Esophagus (tissue), 2 donors: Measurements from ENCODE around the gene SGTB. TPM values are rescaled to one million over a fixed set of nuclear protein-coding genes. Genes with fewer than 3 reads are reported as not detected.

ENCODE experiments used
- H3K27ac ChIP-seq, 2 donors: one replicate each; pipeline ENCODE4 v1.5.1; 2013; ENCODE audit warnings: low read depth in 2 of 2, mild to moderate bottlenecking in 2 of 2, inconsistent platforms in 1 of 2, low read length in 1 of 2, moderate library complexity in 1 of 2
- H3K27me3 ChIP-seq, 2 donors: one replicate each; pipeline ENCODE4 v1.6.1; 2013; ENCODE audit warnings: low read length in 2 of 2, control low read depth in 1 of 2, mild to moderate bottlenecking in 1 of 2; ENCODE audit not compliant: insufficient read depth in 2 of 2, control insufficient read depth in 1 of 2
- H3K36me3 ChIP-seq, 2 donors: one replicate each; pipeline ENCODE4 v1.6.1; 2013; ENCODE audit warnings: low read length in 1 of 2; ENCODE audit not compliant: control insufficient read depth in 2 of 2, insufficient read depth in 2 of 2
- H3K4me1 ChIP-seq, 2 donors: one replicate each; pipeline ENCODE4 v1.6.1; 2013; ENCODE audit warnings: low read length in 1 of 2; ENCODE audit not compliant: control insufficient read depth in 2 of 2, insufficient read depth in 2 of 2
- H3K4me3 ChIP-seq, 2 donors: one replicate each; pipeline ENCODE4 v1.5.1; 2013; ENCODE audit warnings: low read length in 2 of 2, mild to moderate bottlenecking in 2 of 2, low read depth in 1 of 2, moderate library complexity in 1 of 2
- H3K9me3 ChIP-seq, 2 donors: one replicate each; pipeline ENCODE4 v1.6.1; 2013; ENCODE audit warnings: mild to moderate bottlenecking in 2 of 2, low read depth in 1 of 2, low read length in 1 of 2, moderate library complexity in 1 of 2; ENCODE audit not compliant: control insufficient read depth in 2 of 2, insufficient read depth in 1 of 2
- WGBS, 2 donors: extraction: QIAGEN DNeasy Blood & Tissue Kit; methylation state at CpG; one replicate each; pipeline ENCODE4 v1.1.7; 2013; 5-methylcytosine and 5-hydroxymethylcytosine counted together
- polyA plus RNA-seq, 2 donors: library from polyadenylated mRNA; stranded (reverse); fragments of 200-250 nt; gene quantifications; one replicate each; pipeline ENCODE4 v1.2.3, GENCODE V29; 2013
- donor health status: healthy with polysubstance abuse.
- donor health status: Bipolar disorder and iron deficiency.

SGTB gene
- polyA plus RNA-seq, 2 donors = 0.73 to 0.89 TPM

- no peaks in the 10 kb centered on the region for H3K36me3 ChIP-seq
- H3K4me1 ChIP-seq = peaks cover 0 to 2% of the 10 kb centered on the region in 2 donors
- 55 to 56% methylated on average over 2 of the region's 2 CpGs for WGBS, 2 donors
These were observed 38.8 kb upstream of the SGTB start for GRCh38 chr5:65760504-65761275.

DNA sequence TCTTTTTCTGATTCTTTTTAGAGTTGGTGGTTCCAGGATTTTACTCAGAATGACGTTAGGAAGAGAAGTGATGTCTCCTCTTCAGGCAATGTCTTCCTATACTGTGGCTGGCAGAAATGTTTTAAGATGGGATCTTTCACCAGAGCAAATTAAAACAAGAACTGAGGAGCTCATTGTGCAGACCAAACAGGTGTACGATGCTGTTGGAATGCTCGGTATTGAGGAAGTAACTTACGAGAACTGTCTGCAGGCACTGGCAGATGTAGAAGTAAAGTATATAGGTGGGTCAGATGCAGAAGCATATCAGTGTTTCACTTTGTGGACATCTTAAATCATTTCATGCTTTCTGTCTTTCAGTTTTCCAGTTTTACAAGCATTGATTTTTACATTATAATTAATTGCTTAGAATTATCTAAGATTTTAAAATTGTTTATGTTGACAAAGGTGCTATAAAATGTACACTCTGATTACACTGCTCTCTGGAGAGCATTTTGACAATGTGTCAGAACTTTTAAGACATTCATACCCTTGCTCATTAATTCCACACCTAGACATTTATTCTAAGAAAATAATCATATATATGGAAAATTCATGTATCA is 36.7 kb upstream of the SGTB start:
- Histone ChIP-seq H3K27me3 (no peaks in the 10 kb centered on the region), H3K9me3 (no peaks in the 10 kb centered on the region), H3K4me1 (peaks cover 0 to 2% of the 10 kb centered on the region in 2 donors), H3K27ac (no peak overlapping the region), H3K4me3 (no peak overlapping the region), H3K36me3 (no peaks in the 10 kb centered on the region)
- 84 to 87% methylated on average over 4 of the region's 4 CpGs for WGBS, 2 donors

More at GRCh38 chr5:65760504-65761275, 38.8 kb upstream of the SGTB start:
- H3K9me3 ChIP-seq = no peaks in the 10 kb centered on the region
- no peaks in the 10 kb centered on the region for H3K27me3 ChIP-seq
- no peak overlapping the region for H3K4me3 ChIP-seq
- H3K27ac ChIP-seq = no peak overlapping the region

DNA sequence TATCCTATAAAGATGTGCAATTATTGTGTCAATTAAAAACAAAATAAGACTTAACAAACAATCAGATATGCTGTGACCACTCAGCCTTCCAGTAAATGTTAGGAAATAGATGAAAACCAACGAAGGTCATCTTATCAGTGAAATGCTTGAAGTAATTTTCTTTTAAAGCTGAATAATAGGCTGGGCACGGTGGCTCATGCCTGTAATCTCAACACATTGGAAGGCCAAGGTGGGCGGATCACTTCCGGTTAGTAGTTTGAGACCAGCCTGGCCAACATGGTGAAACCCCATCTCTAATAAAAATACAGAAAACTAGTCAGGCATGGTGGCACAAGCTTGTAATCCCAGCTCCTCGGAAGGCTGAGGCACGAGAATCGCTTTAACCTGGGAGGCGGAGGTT is 31.3 kb upstream of the SGTB start:
- Histone ChIP-seq H3K9me3 (no peaks in the 10 kb centered on the region), H3K4me1 (no peaks in the 10 kb centered on the region)
- 88 to 92% methylated on average over 8 of the region's 8 CpGs for WGBS, 2 donors

DNA sequence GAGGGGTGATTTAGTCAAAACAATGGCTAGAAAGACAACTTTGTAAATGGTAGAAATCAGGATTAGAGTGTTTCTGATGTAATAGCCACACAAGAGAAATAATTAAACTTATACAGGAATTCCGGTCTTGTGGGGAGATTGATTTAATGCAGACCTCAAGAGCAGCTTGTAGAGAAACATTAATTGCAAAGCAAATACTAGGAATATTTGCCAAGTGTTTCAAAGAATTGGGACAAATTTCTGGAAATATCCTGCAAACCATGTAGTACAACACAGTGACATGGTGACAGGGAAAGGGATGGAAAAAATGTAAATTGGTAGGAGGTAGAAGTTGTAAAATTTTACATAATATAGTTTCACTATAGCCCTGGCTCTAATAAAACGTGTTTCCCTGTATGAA is 29.0 kb upstream of the SGTB start:
- H3K36me3 ChIP-seq = no peaks in the 10 kb centered on the region
- no peak overlapping the region for H3K4me3 ChIP-seq
- H3K27ac ChIP-seq = no peak overlapping the region
- WGBS, 2 donors = 75 to 77% methylated on average over 2 of the region's 2 CpGs
- H3K27me3 ChIP-seq = no peaks in the 10 kb centered on the region
- no peaks in the 10 kb centered on the region for H3K9me3 ChIP-seq
- no peaks in the 10 kb centered on the region for H3K4me1 ChIP-seq

More for the DNA sequence above, 31.3 kb upstream of the SGTB start:
- no peaks in the 10 kb centered on the region for H3K27me3 ChIP-seq
- no peak overlapping the region for H3K4me3 ChIP-seq
- no peak overlapping the region for H3K27ac ChIP-seq
- H3K36me3 ChIP-seq = no peaks in the 10 kb centered on the region

DNA sequence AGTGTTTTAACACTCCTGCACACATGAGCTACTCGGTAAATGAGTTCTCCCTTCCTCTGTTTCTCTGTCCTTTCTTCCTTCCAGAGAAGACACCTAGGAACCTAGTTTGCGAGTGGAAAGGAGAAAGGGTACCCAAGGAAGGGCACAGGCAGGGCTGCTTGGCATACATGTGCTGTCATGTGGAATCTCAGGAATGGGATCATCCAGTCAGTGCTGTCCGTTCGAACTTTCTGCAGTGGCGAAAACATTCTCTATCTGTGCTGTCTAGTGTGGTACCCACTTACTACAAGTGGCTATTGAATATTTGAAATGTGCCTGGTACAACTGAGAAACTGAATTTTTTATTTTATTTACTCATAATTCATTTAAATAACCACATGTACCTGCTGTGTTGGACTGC is 28.0 kb upstream of the SGTB start:
- no peaks in the 10 kb centered on the region for H3K4me1 ChIP-seq
- H3K27ac ChIP-seq = no peak overlapping the region
- H3K9me3 ChIP-seq = no peaks in the 10 kb centered on the region
- H3K36me3 ChIP-seq = no peaks in the 10 kb centered on the region
- WGBS, 2 donors = 96% methylated on average over 5 of the region's 5 CpGs
- H3K4me3 ChIP-seq = no peak overlapping the region
- no peaks in the 10 kb centered on the region for H3K27me3 ChIP-seq

DNA sequence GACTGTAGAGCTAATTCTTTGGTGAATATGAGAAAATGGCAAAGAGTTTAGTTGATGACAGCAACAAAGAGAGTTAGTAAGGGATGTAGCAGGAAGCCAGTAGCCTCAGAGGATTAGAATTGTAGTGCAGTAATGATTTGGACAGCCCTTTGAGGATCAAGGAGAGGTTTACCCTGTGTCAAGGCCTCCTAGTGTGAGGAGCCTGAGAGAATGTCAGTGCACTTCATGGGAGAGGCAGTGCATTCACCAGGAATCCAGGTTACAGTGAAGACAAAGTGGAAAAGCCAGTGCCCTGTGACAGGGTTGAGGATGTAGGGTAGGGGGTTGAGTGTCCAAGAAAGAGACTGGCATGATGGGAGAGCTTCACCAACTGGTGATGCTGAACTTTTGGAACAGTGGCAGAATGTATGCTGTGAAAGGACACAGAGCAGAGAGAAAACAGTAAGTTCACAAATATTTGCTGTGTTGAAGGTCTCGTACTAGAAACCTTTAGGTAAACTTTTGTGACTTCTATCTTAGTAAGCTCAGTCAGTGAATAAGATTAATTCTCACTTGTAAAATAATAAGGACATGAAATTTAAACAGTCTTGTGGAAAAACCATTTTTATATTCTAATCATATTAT is 27.4 kb upstream of the SGTB start:
- 91 to 96% methylated on average over 1 of the region's 1 CpG for WGBS, 2 donors

GRCh38 chr5:65742565-65743231 is 20.8 kb upstream of the SGTB start:
- WGBS, 2 donors = 27 to 31% methylated on average over 4 of the region's 4 CpGs
- Histone ChIP-seq H3K4me1 (no peaks in the 10 kb centered on the region), H3K27ac (no peak overlapping the region), H3K9me3 (no peaks in the 10 kb centered on the region), H3K27me3 (no peaks in the 10 kb centered on the region), H3K4me3 (no peak overlapping the region), H3K36me3 (no peaks in the 10 kb centered on the region)

More for the DNA sequence above, 27.4 kb upstream of the SGTB start:
- H3K27me3 ChIP-seq = no peaks in the 10 kb centered on the region
- no peak overlapping the region for H3K27ac ChIP-seq
- H3K9me3 ChIP-seq = no peaks in the 10 kb centered on the region
- H3K4me1 ChIP-seq = no peaks in the 10 kb centered on the region
- H3K36me3 ChIP-seq = no peaks in the 10 kb centered on the region
- no peak overlapping the region for H3K4me3 ChIP-seq

GRCh38 chr5:65739162-65739561 is 17.3 kb upstream of the SGTB start:
- Histone ChIP-seq H3K36me3 (no peaks in the 10 kb centered on the region), H3K27ac (no peak overlapping the region), H3K27me3 (no peaks in the 10 kb centered on the region), H3K9me3 (no peaks in the 10 kb centered on the region), H3K4me3 (no peak overlapping the region), H3K4me1 (no peaks in the 10 kb centered on the region)

GRCh38 chr5:65738305-65738704 is 16.4 kb upstream of the SGTB start:
- Histone ChIP-seq H3K27ac (no peak overlapping the region), H3K27me3 (no peaks in the 10 kb centered on the region), H3K9me3 (no peaks in the 10 kb centered on the region), H3K4me1 (no peaks in the 10 kb centered on the region), H3K4me3 (no peak overlapping the region), H3K36me3 (no peaks in the 10 kb centered on the region)
- WGBS, 2 donors = 89 to 90% methylated on average over 4 of the region's 4 CpGs
